Suprapubic skin (tissue), 4 donors: ENCODE data around the gene PRM2.

Experiments
- CTCF ChIP-seq, 2 donors: fragments of 200-600 bp in 1 of 2; fragments of 450-650 bp in 1 of 2; sonication (generic) in 1 of 2; IDR thresholded peaks; one replicate each; pipeline ENCODE4 v1.5.1; 2016 to 2019; ENCODE audit warnings: antibody characterized with exemption in 2 of 2, mild to moderate bottlenecking in 1 of 2, moderate library complexity in 1 of 2
- EP300 ChIP-seq: sonication (generic); formaldehyde crosslinking; IDR thresholded peaks from one replicate; pipeline ENCODE4 v1.6.1; 2017; ENCODE audit warnings: antibody characterized with exemption
- POLR2A ChIP-seq, 2 donors: fragments of 450-650 bp; IDR thresholded peaks; one replicate each; pipeline ENCODE4 v1.6.1; 2017; ENCODE audit warnings: antibody characterized with exemption in 2 of 2, mild to moderate bottlenecking in 2 of 2, moderate library complexity in 2 of 2
- POLR2AphosphoS5 ChIP-seq, 3 donors: sonication (generic); formaldehyde crosslinking; IDR thresholded peaks; one replicate each; pipeline ENCODE4 v1.6.1; 2017; ENCODE audit warnings: antibody characterized with exemption in 3 of 3

GRCh38 chr16:11241480-11242204, 34.6 kb downstream of the PRM2 start:
- TF ChIP-seq EP300: no peak
- TF ChIP-seq POLR2A (IDR thresholded peaks at IDR 0.05): no peak
- no peak for TF ChIP-seq POLR2AphosphoS5 (IDR thresholded peaks at IDR 0.05)
- TF ChIP-seq CTCF (IDR thresholded peaks at IDR 0.05): no peak
